Measurements from ENCODE around the gene RACK1. TPM values are rescaled to one million over a fixed set of nuclear protein-coding genes. Genes with fewer than 3 reads are reported as not detected.

RACK1 gene
- total and polyA plus RNA-seq, 2 of the 13 experiments (the other 11 are each of a cell fraction or from before 2014, with no cell fraction given) = 2,514 to 6,141 TPM

GRCh38 chr5:181261320-181262049, 17.8 kb upstream of the RACK1 start (continued):
- TF ChIP-seq BORCS8-MEF2B (CRISPR knock-in tag; IDR thresholded peaks at IDR 0.05) (peak; percentile 52), SOX13 (IDR thresholded peaks at IDR 0.05) (0 out of 2 replicates have a peak, but pooled peaks have one; percentile 5), SOX13 (CRISPR knock-in tag; conservative IDR thresholded peaks at IDR 0.05 in 1 of 2, IDR thresholded peaks at IDR 0.05 in 1 of 2) (no peak), ZHX2 (IDR thresholded peaks at IDR 0.05; ENCODE audit: low read depth) (no peak), ZHX2 (CRISPR knock-in tag; IDR thresholded peaks at IDR 0.05; ENCODE audit: borderline replicate concordance) (peak; percentile 80; the same call in 1 of the 2 replicates), ZNF589 (CRISPR knock-in tag; conservative IDR thresholded peaks at IDR 0.05) (0 out of 2 replicates have a peak, but pooled peaks have one; percentile 24), RBFOX2 (IDR thresholded peaks at IDR 0.05; ENCODE audit: low read depth, low read length) (peak; percentile 92), ZNF33B (CRISPR knock-in tag; IDR thresholded peaks at IDR 0.05) (no peak), MEIS1 (CRISPR knock-in tag; IDR thresholded peaks at IDR 0.05; ENCODE audit: borderline replicate concordance) (peak; percentile 62; the same call in 1 of the 2 replicates), ZNF205 (CRISPR knock-in tag; IDR thresholded peaks at IDR 0.05) (0 out of 2 replicates have a peak, but pooled peaks have one; percentile 71), ISX (CRISPR knock-in tag; conservative IDR thresholded peaks at IDR 0.05) (peak; percentile 75), ZNF513 (CRISPR knock-in tag; conservative IDR thresholded peaks at IDR 0.05) (0 out of 2 replicates have a peak, but pooled peaks have one; percentile 22), SP1 (IDR thresholded peaks at IDR 0.05) (no peak), SP1 (CRISPR knock-in tag; IDR thresholded peaks at IDR 0.05) (no peak), PBX3 (CRISPR knock-in tag; IDR thresholded peaks at IDR 0.05; ENCODE audit: borderline replicate concordance) (peak; percentile 73; the same call in 1 of the 2 replicates), ZKSCAN8 (CRISPR knock-in tag; IDR thresholded peaks at IDR 0.05; ENCODE audit: borderline replicate concordance) (no peak)
- TF ChIP-seq, protein P1, sequence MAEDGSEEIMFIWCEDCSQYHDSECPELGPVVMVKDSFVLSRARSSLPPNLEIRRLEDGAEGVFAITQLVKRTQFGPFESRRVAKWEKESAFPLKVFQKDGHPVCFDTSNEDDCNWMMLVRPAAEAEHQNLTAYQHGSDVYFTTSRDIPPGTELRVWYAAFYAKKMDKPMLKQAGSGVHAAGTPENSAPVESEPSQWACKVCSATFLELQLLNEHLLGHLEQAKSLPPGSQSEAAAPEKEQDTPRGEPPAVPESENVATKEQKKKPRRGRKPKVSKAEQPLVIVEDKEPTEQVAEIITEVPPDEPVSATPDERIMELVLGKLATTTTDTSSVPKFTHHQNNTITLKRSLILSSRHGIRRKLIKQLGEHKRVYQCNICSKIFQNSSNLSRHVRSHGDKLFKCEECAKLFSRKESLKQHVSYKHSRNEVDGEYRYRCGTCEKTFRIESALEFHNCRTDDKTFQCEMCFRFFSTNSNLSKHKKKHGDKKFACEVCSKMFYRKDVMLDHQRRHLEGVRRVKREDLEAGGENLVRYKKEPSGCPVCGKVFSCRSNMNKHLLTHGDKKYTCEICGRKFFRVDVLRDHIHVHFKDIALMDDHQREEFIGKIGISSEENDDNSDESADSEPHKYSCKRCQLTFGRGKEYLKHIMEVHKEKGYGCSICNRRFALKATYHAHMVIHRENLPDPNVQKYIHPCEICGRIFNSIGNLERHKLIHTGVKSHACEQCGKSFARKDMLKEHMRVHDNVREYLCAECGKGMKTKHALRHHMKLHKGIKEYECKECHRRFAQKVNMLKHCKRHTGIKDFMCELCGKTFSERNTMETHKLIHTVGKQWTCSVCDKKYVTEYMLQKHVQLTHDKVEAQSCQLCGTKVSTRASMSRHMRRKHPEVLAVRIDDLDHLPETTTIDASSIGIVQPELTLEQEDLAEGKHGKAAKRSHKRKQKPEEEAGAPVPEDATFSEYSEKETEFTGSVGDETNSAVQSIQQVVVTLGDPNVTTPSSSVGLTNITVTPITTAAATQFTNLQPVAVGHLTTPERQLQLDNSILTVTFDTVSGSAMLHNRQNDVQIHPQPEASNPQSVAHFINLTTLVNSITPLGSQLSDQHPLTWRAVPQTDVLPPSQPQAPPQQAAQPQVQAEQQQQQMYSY (CRISPR knock-in tag; IDR thresholded peaks at IDR 0.05) = 0 out of 2 replicates have a peak, but pooled peaks have one; percentile 21

Data from HepG2 (cell line).